Ovary (tissue), 3 donors: ENCODE results near the gene GNPAT.

Source experiments
- EP300 ChIP-seq: sonication (generic); formaldehyde crosslinking; IDR thresholded peaks from one replicate; pipeline ENCODE4 v1.6.1; 2017; ENCODE audit warnings: antibody characterized with exemption
- TF ChIP-seq, protein P1 (sequence below), 3 donors: fragments of 450-650 bp in 2 of 3; fragments of 200-600 bp in 1 of 3; IDR thresholded peaks; one replicate each; pipeline versions ENCODE4 v1.5.1 to v1.8.0; 2016 to 2022; ENCODE audit warnings: antibody characterized with exemption in 3 of 3, mild to moderate bottlenecking in 1 of 3
- donor health status: DM: no; HTN: no; CAD: no.

DNA sequence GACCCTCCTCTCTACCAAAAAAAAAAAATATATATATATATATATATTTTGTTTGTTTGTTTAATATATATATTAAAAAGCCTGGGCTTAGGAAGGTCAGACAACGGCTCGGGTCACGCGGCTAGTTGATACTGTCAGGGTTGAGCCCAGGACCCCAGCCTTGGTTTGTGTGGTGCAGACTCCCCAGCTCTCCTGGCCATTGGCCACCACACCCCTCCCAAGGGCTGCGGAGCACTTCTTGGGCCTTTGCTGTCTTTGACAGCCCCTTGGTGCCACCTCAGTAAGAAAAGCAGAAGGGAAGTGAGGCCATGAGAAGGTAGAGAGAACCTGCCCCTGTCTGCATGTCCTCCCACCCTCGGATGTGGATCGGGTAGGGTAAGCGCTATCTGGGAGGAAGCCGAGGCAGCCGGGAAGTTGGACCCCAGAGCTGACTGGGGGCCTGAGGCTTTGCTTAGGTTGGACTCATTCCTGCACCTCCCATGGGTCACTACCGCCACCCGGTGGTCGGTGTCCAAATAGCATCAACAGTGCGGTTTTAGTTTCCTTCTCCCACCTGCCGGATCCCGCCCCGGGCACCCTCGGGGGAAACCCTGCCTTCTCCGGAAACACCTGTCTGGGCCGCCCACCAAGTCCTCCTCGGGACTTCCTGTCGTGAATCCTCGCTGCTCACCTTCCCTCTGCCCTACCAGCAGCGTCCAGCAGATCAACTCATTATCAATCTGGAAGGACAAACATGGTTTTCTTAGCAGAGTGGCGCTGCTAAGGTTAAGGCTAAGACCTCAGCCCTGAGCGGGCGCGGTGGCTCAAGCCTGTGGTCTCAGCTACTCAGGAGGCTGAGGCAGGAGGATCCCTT lies 29.8 kb upstream of the GNPAT start:
- TF ChIP-seq, protein P1, sequence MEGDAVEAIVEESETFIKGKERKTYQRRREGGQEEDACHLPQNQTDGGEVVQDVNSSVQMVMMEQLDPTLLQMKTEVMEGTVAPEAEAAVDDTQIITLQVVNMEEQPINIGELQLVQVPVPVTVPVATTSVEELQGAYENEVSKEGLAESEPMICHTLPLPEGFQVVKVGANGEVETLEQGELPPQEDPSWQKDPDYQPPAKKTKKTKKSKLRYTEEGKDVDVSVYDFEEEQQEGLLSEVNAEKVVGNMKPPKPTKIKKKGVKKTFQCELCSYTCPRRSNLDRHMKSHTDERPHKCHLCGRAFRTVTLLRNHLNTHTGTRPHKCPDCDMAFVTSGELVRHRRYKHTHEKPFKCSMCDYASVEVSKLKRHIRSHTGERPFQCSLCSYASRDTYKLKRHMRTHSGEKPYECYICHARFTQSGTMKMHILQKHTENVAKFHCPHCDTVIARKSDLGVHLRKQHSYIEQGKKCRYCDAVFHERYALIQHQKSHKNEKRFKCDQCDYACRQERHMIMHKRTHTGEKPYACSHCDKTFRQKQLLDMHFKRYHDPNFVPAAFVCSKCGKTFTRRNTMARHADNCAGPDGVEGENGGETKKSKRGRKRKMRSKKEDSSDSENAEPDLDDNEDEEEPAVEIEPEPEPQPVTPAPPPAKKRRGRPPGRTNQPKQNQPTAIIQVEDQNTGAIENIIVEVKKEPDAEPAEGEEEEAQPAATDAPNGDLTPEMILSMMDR (IDR thresholded peaks at IDR 0.05) = peak; percentile 65 to 78 (median 70)
- TF ChIP-seq EP300 = no peak
